NT2/D1 (cell line): ENCODE measurements around the gene TRIML2.

Source experiments
- SUZ12 ChIP-seq: IDR thresholded peaks from 2 replicates; pipeline ENCODE4 v1.6.1; 2011; ENCODE audit not compliant: insufficient read length, insufficient read depth; ENCODE audit errors: extremely low read depth
- YY1 ChIP-seq: IDR thresholded peaks from 2 replicates; pipeline ENCODE4 v1.6.1; 2011; ENCODE audit not compliant: insufficient read length, insufficient read depth
- ZNF274 ChIP-seq: IDR thresholded peaks from 2 replicates; pipeline ENCODE4 v1.6.1; 2011; ENCODE audit warnings: mild to moderate bottlenecking, low read depth, low read length

GRCh38 chr4:188143731-188144130 lies 34.3 kb upstream of the TRIML2 start:
- no peak for TF ChIP-seq SUZ12
- no peak for TF ChIP-seq ZNF274
- no peak for TF ChIP-seq YY1
